Measurements from ENCODE around the gene PLA2G4B. TPM values are rescaled to one million over a fixed set of nuclear protein-coding genes. Genes with fewer than 3 reads are reported as not detected.

Gene PLA2G4B
- total RNA-seq, 3 donors from 2014 or later (not counting 1 experiment from before 2014, with no cell fraction given), result 15.2 to 17.5 (median 17.4) TPM

GRCh38 chr15:41892621-41893421 lies 54.2 kb downstream of the PLA2G4B start:
- Mint-ChIP-seq H3K27ac (peak overlapping the region; percentile 53 to 97), H3K9me3 (no peaks in the 10 kb centered on the region), H3K27me3 (ENCODE audit: low read depth in 2 of 2) (no peaks in the 10 kb centered on the region), H3K4me3 (no peak overlapping the region), H3K36me3 (no peaks in the 10 kb centered on the region), H3K4me1 (peaks cover 20 to 58% of the 10 kb centered on the region in 2 donors)
- H3K27me3 ChIP-seq (ENCODE audit: control insufficient read depth, insufficient read depth, low read length), result no peaks in the 10 kb centered on the region
- no peaks in the 10 kb centered on the region for H3K36me3 ChIP-seq (ENCODE audit: control insufficient read depth, insufficient read depth, low read length)
- H3K4me1 ChIP-seq (ENCODE audit: control insufficient read depth, insufficient read depth, low read length), result peaks cover 63% of the 10 kb centered on the region
- TF ChIP-seq, protein P1, sequence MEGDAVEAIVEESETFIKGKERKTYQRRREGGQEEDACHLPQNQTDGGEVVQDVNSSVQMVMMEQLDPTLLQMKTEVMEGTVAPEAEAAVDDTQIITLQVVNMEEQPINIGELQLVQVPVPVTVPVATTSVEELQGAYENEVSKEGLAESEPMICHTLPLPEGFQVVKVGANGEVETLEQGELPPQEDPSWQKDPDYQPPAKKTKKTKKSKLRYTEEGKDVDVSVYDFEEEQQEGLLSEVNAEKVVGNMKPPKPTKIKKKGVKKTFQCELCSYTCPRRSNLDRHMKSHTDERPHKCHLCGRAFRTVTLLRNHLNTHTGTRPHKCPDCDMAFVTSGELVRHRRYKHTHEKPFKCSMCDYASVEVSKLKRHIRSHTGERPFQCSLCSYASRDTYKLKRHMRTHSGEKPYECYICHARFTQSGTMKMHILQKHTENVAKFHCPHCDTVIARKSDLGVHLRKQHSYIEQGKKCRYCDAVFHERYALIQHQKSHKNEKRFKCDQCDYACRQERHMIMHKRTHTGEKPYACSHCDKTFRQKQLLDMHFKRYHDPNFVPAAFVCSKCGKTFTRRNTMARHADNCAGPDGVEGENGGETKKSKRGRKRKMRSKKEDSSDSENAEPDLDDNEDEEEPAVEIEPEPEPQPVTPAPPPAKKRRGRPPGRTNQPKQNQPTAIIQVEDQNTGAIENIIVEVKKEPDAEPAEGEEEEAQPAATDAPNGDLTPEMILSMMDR (IDR thresholded peaks at IDR 0.05), result no peak
- intact Hi-C loops (cut with micrococcal nuclease), result no loop called here
- H3K27ac ChIP-seq (ENCODE audit: low read length), result peak overlapping the region; percentile 91
- no peak overlapping the region for H3K4me3 ChIP-seq (ENCODE audit: low read length)
- H3K9me3 ChIP-seq (ENCODE audit: control insufficient read depth, insufficient read depth, low read length), result no peaks in the 10 kb centered on the region
- 76% methylated on average over 22 of the region's 22 CpGs for WGBS (ENCODE audit: insufficient coverage)
- ATAC-seq (no peak), DNase-seq (peak in 1 of 2 donors; percentile 62)

GRCh38 chr15:41893422-41894250 lies 55.0 kb downstream of the PLA2G4B start, which contains the start of gene SPTBN5:
Gene SPTBN5, minus strand, starts transcription at chr15:41894053. Its CDS starts 556 bp downstream, at chr15:41893497.
- TF ChIP-seq, protein P1 (IDR thresholded peaks at IDR 0.05), result no peak
- peak within 1 kb of the TSS; percentile 25 for H3K4me3 ChIP-seq (ENCODE audit: low read length)
- H3K4me3 Mint-ChIP-seq, result peak within 1 kb of the TSS; percentile 83
- peaks cover 55% of the 10 kb centered on the region for H3K4me1 ChIP-seq (ENCODE audit: control insufficient read depth, insufficient read depth, low read length)
- peak within 1 kb of the TSS; percentile 91 for H3K27ac ChIP-seq (ENCODE audit: low read length)
- no peak for ATAC-seq
- H3K9me3 Mint-ChIP-seq, result no peaks in the 10 kb centered on the region
- peaks cover 17 to 50% of the 10 kb centered on the region in 2 donors for H3K4me1 Mint-ChIP-seq
- intact Hi-C loops (cut with micrococcal nuclease), result loop anchor here (2.0 kb wide), 1 partner anchor 43 kb away; no protein-coding TSS in a partner anchor
- H3K36me3 ChIP-seq (ENCODE audit: control insufficient read depth, insufficient read depth, low read length), result no peaks in the 10 kb centered on the region
- no peaks in the 10 kb centered on the region for H3K27me3 Mint-ChIP-seq (ENCODE audit: low read depth in 2 of 2)
- H3K27me3 ChIP-seq (ENCODE audit: control insufficient read depth, insufficient read depth, low read length), result no peaks in the 10 kb centered on the region
- H3K36me3 Mint-ChIP-seq, result no peaks in the 10 kb centered on the region
- H3K27ac Mint-ChIP-seq, result peak within 1 kb of the TSS; percentile 97
- H3K9me3 ChIP-seq (ENCODE audit: control insufficient read depth, insufficient read depth, low read length), result no peaks in the 10 kb centered on the region
- peak in 1 of 2 donors; percentile 29 for DNase-seq
- WGBS (ENCODE audit: insufficient coverage), result 93% methylated on average over 15 of the region's 15 CpGs

DNA sequence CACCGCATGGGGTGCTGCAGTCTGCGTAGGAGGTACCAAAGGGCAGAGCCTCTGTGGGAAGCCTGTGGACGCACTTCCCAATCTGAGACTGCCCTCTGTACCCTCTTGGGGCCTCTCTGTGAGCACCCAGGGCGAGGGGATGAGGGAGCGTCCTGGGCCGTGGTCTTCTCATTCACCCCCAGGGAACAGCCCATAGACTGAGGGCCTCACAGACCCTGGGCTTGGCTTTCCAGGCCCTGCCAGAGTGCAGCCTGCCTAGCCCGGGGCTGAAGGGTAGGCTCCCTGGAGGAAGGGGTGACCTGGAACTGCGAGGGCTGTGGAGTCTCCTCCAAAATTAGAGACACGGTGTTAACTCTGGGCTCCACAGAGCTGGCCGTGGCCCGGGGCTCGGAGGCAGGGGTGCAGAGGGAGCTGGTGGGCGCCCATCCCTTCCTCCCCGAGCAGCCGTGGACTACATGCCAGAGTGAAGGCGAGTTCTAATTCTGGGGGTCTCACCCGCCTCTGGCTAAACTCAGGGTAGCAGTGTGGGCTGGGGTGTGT lies 55.7 kb downstream of the PLA2G4B start:
- Histone ChIP-seq H3K4me1 (ENCODE audit: control insufficient read depth, insufficient read depth, low read length) (peaks cover 48% of the 10 kb centered on the region), H3K27ac (ENCODE audit: low read length) (peak overlapping the region; percentile 91), H3K4me3 (ENCODE audit: low read length) (peak overlapping the region; percentile 1), H3K27me3 (ENCODE audit: control insufficient read depth, insufficient read depth, low read length) (no peaks in the 10 kb centered on the region), H3K9me3 (ENCODE audit: control insufficient read depth, insufficient read depth, low read length) (no peaks in the 10 kb centered on the region), H3K36me3 (ENCODE audit: control insufficient read depth, insufficient read depth, low read length) (no peaks in the 10 kb centered on the region)
- no peaks in the 10 kb centered on the region for H3K27me3 Mint-ChIP-seq (ENCODE audit: low read depth in 2 of 2)
- DNase-seq (peak in 1 of 2 donors; percentile 23), ATAC-seq (no peak)
- 68% methylated on average over 17 of the region's 17 CpGs for WGBS (ENCODE audit: insufficient coverage)
- TF ChIP-seq, protein P1 (IDR thresholded peaks at IDR 0.05), result no peak
- no peaks in the 10 kb centered on the region for H3K36me3 Mint-ChIP-seq
- peak overlapping the region; percentile 83 for H3K4me3 Mint-ChIP-seq
- intact Hi-C loops (cut with micrococcal nuclease), result loop anchor here (2.0 kb wide), 1 partner anchor 42 kb away; no protein-coding TSS in a partner anchor
- H3K27ac Mint-ChIP-seq, result peak overlapping the region; percentile 97
- peaks cover 14 to 43% of the 10 kb centered on the region in 2 donors for H3K4me1 Mint-ChIP-seq
- no peaks in the 10 kb centered on the region for H3K9me3 Mint-ChIP-seq
